Endothelial cell of umbilical vein (primary cell): ENCODE data around the gene LAMC2. TPM values are rescaled to one million over a fixed set of nuclear protein-coding genes. Genes with fewer than 3 reads are reported as not detected.

Experiments used
- BruUV-seq: library from RNA; stranded (reverse); fragments of 400-500 nt; replicated peaks from 2 replicates; lab custom pipeline; 2021; lab: Mats Ljungman, UMichigan
- CTCF ChIA-PET: fragments of 300-600, 350-600 bp; sonication (Branson Sonifier 250); formaldehyde crosslinking; loops from one replicate; lab custom pipeline; 2021; ENCODE audit warnings: antibody characterized with exemption, inconsistent platforms; lab: Charles Lee
- POLR2A ChIA-PET: fragments of 300-600, 350-600 bp; sonication (Branson Sonifier 250); formaldehyde crosslinking; loops from one replicate; lab custom pipeline; 2021; ENCODE audit warnings: antibody characterized with exemption, inconsistent platforms; lab: Charles Lee
- DNase-seq: peaks from one replicate; pipeline ENCODE4 v3.0.0-alpha.2; 2011; ENCODE audit warnings: low read depth, low spot score
- FAIRE-seq: peaks from 2 replicates; lab custom pipeline; 2011; peaks lifted over from hg19 to GRCh38; lab: Jason Lieb, UNC
- H2AFZ ChIP-seq: 2 replicates; pipeline ENCODE4 v1.6.0; 2012; ENCODE audit warnings: low read depth, low read length, control low read depth, inconsistent platforms
- H3K27ac ChIP-seq: 2 replicates; pipeline ENCODE4 v1.5.1; 2011; ENCODE audit warnings: low read depth, mild to moderate bottlenecking, control low read depth, low read length, moderate library complexity; ENCODE audit not compliant: insufficient read depth
- H3K27me3 ChIP-seq, 2 experiments: 2 replicates each; pipeline versions ENCODE4 v1.6.0 to v1.6.1; 2011; ENCODE audit warnings: low read length in 2 of 2, mixed read lengths in 1 of 2; ENCODE audit not compliant: control insufficient read depth in 2 of 2, insufficient read depth in 2 of 2
- H3K36me3 ChIP-seq, 2 experiments: 2 replicates in 1 of 2; 3 replicates in 1 of 2; pipeline ENCODE4 v1.5.1; 2011; ENCODE audit warnings: low read length in 2 of 2, mild to moderate bottlenecking in 1 of 2, moderate library complexity in 1 of 2; ENCODE audit not compliant: control insufficient read depth in 2 of 2, insufficient read depth in 2 of 2; ENCODE audit errors: extremely low read depth in 1 of 2
- H3K4me1 ChIP-seq: 3 replicates; pipeline ENCODE4 v1.5.1; 2011; ENCODE audit warnings: mild to moderate bottlenecking, low read length; ENCODE audit not compliant: control insufficient read depth, insufficient read depth; ENCODE audit errors: extremely low read depth
- H3K4me2 ChIP-seq: 2 replicates; pipeline ENCODE4 v1.6.1; 2011; ENCODE audit warnings: low read length, control low read depth, mixed read lengths; ENCODE audit not compliant: insufficient read depth
- H3K4me3 ChIP-seq, 3 experiments: fragments of 200-600 bp in 1 of 3; sonication (generic), shearing (Covaris generic) in 1 of 3; replicated peaks in 1 of 3; 2 replicates each; pipeline ENCODE4 v1.5.1; 2011 to 2016; ENCODE audit warnings: control low read depth in 3 of 3, low read length in 3 of 3, mild to moderate bottlenecking in 2 of 3, inconsistent platforms in 1 of 3, low read depth in 1 of 3, moderate library complexity in 1 of 3; ENCODE audit not compliant: insufficient read depth in 1 of 3
- H3K79me2 ChIP-seq: 2 replicates; pipeline ENCODE4 v1.6.0; 2012; ENCODE audit warnings: low read length, inconsistent platforms; ENCODE audit not compliant: control insufficient read depth, insufficient read depth
- H3K9ac ChIP-seq: replicated peaks from 2 replicates; pipeline ENCODE3; 2011; ENCODE audit warnings: low read length, control low read depth; ENCODE audit not compliant: insufficient read depth; ENCODE audit errors: extremely low read depth
- H3K9me1 ChIP-seq: replicated peaks from 3 replicates; pipeline ENCODE4 v1.6.0; 2011; ENCODE audit warnings: mild to moderate bottlenecking, low read length; ENCODE audit not compliant: control insufficient read depth, insufficient read depth; ENCODE audit errors: extremely low read depth
- H3K9me3 ChIP-seq: replicated peaks from 2 replicates; pipeline ENCODE4 v1.5.1; 2012; ENCODE audit warnings: low read length, inconsistent platforms; ENCODE audit not compliant: control insufficient read depth, insufficient read depth
- H4K20me1 ChIP-seq: replicated peaks from 2 replicates; pipeline ENCODE3; 2011; ENCODE audit warnings: mild to moderate bottlenecking, low read length; ENCODE audit not compliant: control insufficient read depth, insufficient read depth; ENCODE audit errors: extremely low read depth
- CTCF ChIP-seq, 2 donors: IDR thresholded peaks; 1 replicate in 1 of 2; 2 replicates in 1 of 2; pipeline ENCODE4 v1.5.1; 2011; ENCODE audit warnings: low read length in 2 of 2, mild to moderate bottlenecking in 2 of 2, moderate library complexity in 2 of 2, control low read depth in 1 of 2, inconsistent platforms in 1 of 2, low read depth in 1 of 2; ENCODE audit not compliant: insufficient read depth in 1 of 2; ENCODE audit errors: extremely low read depth in 1 of 2
- EZH2 ChIP-seq: IDR thresholded peaks from 2 replicates; pipeline ENCODE4 v1.6.1; 2012; ENCODE audit warnings: borderline replicate concordance, low read depth, mild to moderate bottlenecking, moderate library complexity, low read length, inconsistent platforms; ENCODE audit not compliant: severe bottlenecking
- FOS ChIP-seq: IDR thresholded peaks from 2 replicates; pipeline ENCODE4 v1.6.1; 2011; ENCODE audit warnings: mild to moderate bottlenecking, low read length, moderate library complexity, borderline replicate concordance; ENCODE audit not compliant: insufficient read depth
- GATA2 ChIP-seq: IDR thresholded peaks from 2 replicates; pipeline ENCODE4 v1.7.0; 2011; ENCODE audit warnings: low read depth, mild to moderate bottlenecking, moderate library complexity, mixed read lengths, low read length; ENCODE audit not compliant: insufficient read length, insufficient read depth
- JUN ChIP-seq: IDR thresholded peaks from 2 replicates; pipeline ENCODE4 v1.6.1; 2011; ENCODE audit warnings: borderline replicate concordance, low read depth; ENCODE audit not compliant: insufficient read length, insufficient read depth
- MYC ChIP-seq: IDR thresholded peaks from one replicate; pipeline ENCODE4 v1.6.1; 2011; ENCODE audit warnings: mild to moderate bottlenecking, low read depth, low read length
- POLR2A ChIP-seq: IDR thresholded peaks from 2 replicates; pipeline ENCODE4 v1.6.1; 2012; ENCODE audit warnings: low read depth, mild to moderate bottlenecking, control low read depth, low read length
- POLR2AphosphoS5 ChIP-seq: IDR thresholded peaks from 2 replicates; pipeline ENCODE4 v1.6.1; 2012; ENCODE audit warnings: low read depth, mild to moderate bottlenecking, control low read depth, low read length, moderate library complexity; ENCODE audit not compliant: insufficient read depth
- dilution Hi-C: fragments of 300-500 bp; cut with MboI; formaldehyde crosslinking; loops from one replicate; pipeline ENCODE4 v1.15.0; 2019; ENCODE audit warnings: low sequenced_read_pairs; ENCODE audit not compliant: extremely low pct_ligation_motif_present
- intact Hi-C: fragments of 100-400 bp; cut with micrococcal nuclease; formaldehyde crosslinking; loops from one replicate; pipeline ENCODE4 v1.10.0; 2022
- polyA plus RNA-seq, 4 experiments: library from polyadenylated mRNA; depleted of rRNA in 3 of 4; stranded (reverse) in 3 of 4; unstranded in 1 of 4; fragments of >200 nt; gene quantifications; 2 replicates each; pipeline versions ENCODE4 v1.2.1 to v1.2.3, GENCODE V29; 2011 to 2012; ENCODE audit warnings: missing spikeins in 1 of 4
- total RNA-seq: library from RNA; stranded (reverse); gene quantifications from 2 replicates; pipeline ENCODE4 v1.2.3, GENCODE V29; 2021
- TF ChIP-seq, protein P1 (sequence below): IDR thresholded peaks from 2 replicates; pipeline ENCODE4 v1.6.1; 2011; ENCODE audit not compliant: insufficient read depth, insufficient read length

Gene LAMC2
- total and polyA plus RNA-seq, 2 donors (not counting 3 experiments of a cell fraction or from before 2014, with no cell fraction given), result 0.23 to 0.82 TPM

DNA sequence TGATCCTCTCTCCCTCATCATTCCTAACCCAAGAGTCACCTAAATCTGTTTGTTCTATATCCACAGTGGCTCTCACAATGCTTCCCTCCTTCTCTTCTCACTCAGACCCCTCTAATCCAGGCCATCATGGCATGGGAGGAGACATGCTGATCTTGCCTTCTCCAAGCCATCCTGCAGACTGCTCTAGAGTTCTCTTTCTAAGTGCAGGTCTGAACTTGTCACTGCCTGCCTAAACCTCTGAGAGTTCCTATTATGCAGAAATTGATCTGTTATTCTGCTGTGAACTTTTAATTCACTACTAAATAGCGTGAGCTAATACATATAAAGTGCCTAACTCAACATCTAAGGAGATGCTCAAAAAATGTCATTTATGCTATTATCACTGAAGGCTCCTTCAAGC is 26.8 kb downstream of the LAMC2 start:
- no peaks in the 10 kb centered on the region for H3K9me1 ChIP-seq
- dilution Hi-C loops, result no loop called here
- DNase-seq (no peak), FAIRE-seq (no peak)
- H2AFZ ChIP-seq, result no peak overlapping the region
- no TSS peak for BruUV-seq
- no peak overlapping the region for H3K4me2 ChIP-seq
- H4K20me1 ChIP-seq, result no peaks in the 10 kb centered on the region
- no peak overlapping the region for H3K27ac ChIP-seq
- no peaks in the 10 kb centered on the region for H3K79me2 ChIP-seq
- no peak for TF ChIP-seq MYC
- TF ChIP-seq, protein P1, sequence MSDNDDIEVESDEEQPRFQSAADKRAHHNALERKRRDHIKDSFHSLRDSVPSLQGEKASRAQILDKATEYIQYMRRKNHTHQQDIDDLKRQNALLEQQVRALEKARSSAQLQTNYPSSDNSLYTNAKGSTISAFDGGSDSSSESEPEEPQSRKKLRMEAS, result no peak
- TF ChIP-seq GATA2, result no peak
- no peak for TF ChIP-seq POLR2A
- no peak for TF ChIP-seq FOS
- no peak for TF ChIP-seq JUN
- no peak for TF ChIP-seq POLR2AphosphoS5
- TF ChIP-seq EZH2, result no peak
- TF ChIP-seq CTCF (IDR thresholded peaks at IDR 0.05; ENCODE audit: extremely low read depth in 1 of 2, insufficient read depth in 1 of 2, low read depth in 1 of 2, low read length in 2 of 2), result no peak
- no peak overlapping the region for H3K4me3 ChIP-seq
- POLR2A ChIA-PET, result no interaction called here
- CTCF ChIA-PET, result interaction anchor here (1.6 to 1.8 kb wide), 2 partner anchors 15 to 22 kb away, joined by 3 to 7 read pairs; no protein-coding TSS in a partner anchor
- H3K9ac ChIP-seq, result no peak overlapping the region
- intact Hi-C loops, result no loop called here
- no peaks in the 10 kb centered on the region for H3K36me3 ChIP-seq
- peaks cover 0 to 5% of the 10 kb centered on the region in 2 experiments for H3K27me3 ChIP-seq
- no peaks in the 10 kb centered on the region for H3K9me3 ChIP-seq
- H3K4me1 ChIP-seq, result no peaks in the 10 kb centered on the region
